H1 (cell line): ENCODE data around the gene DCAF15. TPM values are rescaled to one million over a fixed set of nuclear protein-coding genes. Genes with fewer than 3 reads are reported as not detected.

ENCODE experiments used
- CTCF ChIA-PET: fragments of 300-600 bp; sonication (Branson Sonifier 250); formaldehyde crosslinking; loops from one replicate; lab custom pipeline; 2021; ENCODE audit not compliant: partially characterized antibody; lab: Charles Lee
- POLR2A ChIA-PET: fragments of 300-600 bp; sonication (Branson Sonifier 250); formaldehyde crosslinking; loops from one replicate; lab custom pipeline; 2021; ENCODE audit warnings: inconsistent platforms; ENCODE audit not compliant: partially characterized antibody; lab: Charles Lee
- DNase-seq, 2 experiments: peaks; one replicate each; pipeline versions ENCODE4 v3.0.0 to v3.0.0-alpha.2; 2010 to 2022; ENCODE audit warnings: low spot score in 2 of 2, low read depth in 1 of 2, mixed read lengths in 1 of 2
- FAIRE-seq: peaks from 2 replicates; lab custom pipeline; 2011; peaks lifted over from hg19 to GRCh38; lab: Jason Lieb, UNC
- H2AFZ ChIP-seq: 2 replicates; pipeline ENCODE4 v1.8.1; 2012; ENCODE audit warnings: low read length, inconsistent platforms
- H2AK5ac ChIP-seq: 2 replicates; pipeline ENCODE4 v1.6.1; 2013; ENCODE audit warnings: low read depth, low read length
- H2BK120ac ChIP-seq: replicated peaks from 2 replicates; pipeline ENCODE3; 2013; ENCODE audit warnings: low read depth, low read length, inconsistent platforms
- H2BK12ac ChIP-seq: 2 replicates; pipeline ENCODE4 v1.6.1; 2013; ENCODE audit warnings: low read depth, low read length
- H2BK15ac ChIP-seq: 2 replicates; pipeline ENCODE4 v1.6.1; 2013; ENCODE audit warnings: low read length
- H2BK20ac ChIP-seq: 2 replicates; pipeline ENCODE4 v1.6.1; 2013; ENCODE audit warnings: low read length
- H2BK5ac ChIP-seq: 2 replicates; pipeline ENCODE4 v1.6.1; 2013; ENCODE audit warnings: low read depth, low read length
- H3K14ac ChIP-seq: 2 replicates; pipeline ENCODE4 v1.6.1; 2013; ENCODE audit warnings: inconsistent platforms; ENCODE audit not compliant: insufficient read length
- H3K18ac ChIP-seq: 2 replicates; pipeline ENCODE4 v1.6.1; 2013; ENCODE audit warnings: low read length; ENCODE audit errors: extremely low read depth
- H3K23ac ChIP-seq: 2 replicates; pipeline ENCODE4 v1.6.1; 2013; ENCODE audit warnings: inconsistent platforms; ENCODE audit not compliant: insufficient read length
- H3K23me2 ChIP-seq: 2 replicates; pipeline ENCODE4 v1.6.1; 2013; ENCODE audit warnings: low read depth, low read length
- H3K27ac ChIP-seq: 2 replicates; pipeline ENCODE4 v1.6.1; 2011; ENCODE audit warnings: low read depth, low read length, inconsistent platforms
- H3K27me3 ChIP-seq, 4 experiments: replicated peaks in 1 of 4; 1 replicate in 1 of 4; 2 replicates in 3 of 4; pipeline versions ENCODE4 v1.6.1 to v1.8.1; 2011 to 2013; ENCODE audit warnings: low read length in 3 of 4, mild to moderate bottlenecking in 3 of 4, inconsistent platforms in 2 of 4, mixed read lengths in 2 of 4, moderate library complexity in 1 of 4; ENCODE audit not compliant: control insufficient read depth in 3 of 4, insufficient read depth in 3 of 4; ENCODE audit errors: extremely low read depth in 1 of 4
- H3K36me3 ChIP-seq, 4 experiments: 2 replicates each; pipeline versions ENCODE4 v1.6.1 to v1.8.1; 2011 to 2013; ENCODE audit warnings: mild to moderate bottlenecking in 4 of 4, low read length in 3 of 4, moderate library complexity in 2 of 4, control low read depth in 1 of 4, inconsistent platforms in 1 of 4; ENCODE audit not compliant: insufficient read depth in 4 of 4, control insufficient read depth in 2 of 4
- H3K4ac ChIP-seq: replicated peaks from 2 replicates; pipeline ENCODE3; 2013; ENCODE audit warnings: low read length, low read depth, mixed read lengths, inconsistent platforms; ENCODE audit not compliant: insufficient read length
- H3K4me1 ChIP-seq, 4 experiments: replicated peaks in 1 of 4; 1 replicate in 1 of 4; 2 replicates in 3 of 4; pipeline versions ENCODE4 v1.6.1 to v1.8.1; 2011 to 2013; ENCODE audit warnings: low read length in 3 of 4, inconsistent platforms in 2 of 4, mixed read lengths in 1 of 4; ENCODE audit not compliant: insufficient read depth in 4 of 4, control insufficient read depth in 3 of 4
- H3K4me2 ChIP-seq, 2 experiments: 2 replicates each; pipeline versions ENCODE4 v1.6.1 to v1.8.1; 2011 to 2013; ENCODE audit warnings: low read depth in 2 of 2, low read length in 2 of 2, control low read depth in 1 of 2, inconsistent platforms in 1 of 2, mild to moderate bottlenecking in 1 of 2; ENCODE audit not compliant: insufficient read depth in 1 of 2
- H3K4me3 ChIP-seq, 4 experiments: fragments of 200-600, 300-600 bp in 1 of 4; sonication (generic), shearing (Covaris generic), sonication (Bioruptor Twin) in 1 of 4; 2 replicates each; pipeline versions ENCODE4 v1.5.1 to v1.8.1; 2011 to 2016; ENCODE audit warnings: low read length in 4 of 4, low read depth in 3 of 4, control low read depth in 2 of 4, inconsistent platforms in 2 of 4, mild to moderate bottlenecking in 2 of 4, mixed read lengths in 1 of 4, moderate library complexity in 1 of 4; ENCODE audit not compliant: insufficient read depth in 2 of 4; ENCODE audit errors: extremely low read depth in 1 of 4
- H3K56ac ChIP-seq: replicated peaks from 2 replicates; pipeline ENCODE3; 2013; ENCODE audit warnings: low read depth, mild to moderate bottlenecking, mixed read lengths, low read length, inconsistent platforms; ENCODE audit not compliant: insufficient read length
- H3K79me1 ChIP-seq: 2 replicates; pipeline ENCODE4 v1.6.1; 2013; ENCODE audit warnings: low read depth, low read length, control low read depth
- H3K79me2 ChIP-seq, 2 experiments: 2 replicates each; pipeline versions ENCODE4 v1.6.1 to v1.8.1; 2012 to 2013; ENCODE audit warnings: low read length in 2 of 2, mild to moderate bottlenecking in 2 of 2, inconsistent platforms in 1 of 2; ENCODE audit not compliant: insufficient read depth in 2 of 2, control insufficient read depth in 1 of 2
- H3K9ac ChIP-seq, 4 experiments: replicated peaks in 1 of 4; 1 replicate in 1 of 4; 2 replicates in 3 of 4; pipeline versions ENCODE4 v1.6.1 to v1.8.1; 2011 to 2013; ENCODE audit warnings: low read depth in 3 of 4, low read length in 3 of 4, control low read depth in 2 of 4, mild to moderate bottlenecking in 2 of 4, moderate library complexity in 2 of 4, inconsistent platforms in 1 of 4; ENCODE audit errors: extremely low read depth in 1 of 4
- H3K9me3 ChIP-seq, 2 experiments: 2 replicates each; pipeline versions ENCODE4 v1.6.1 to v1.8.1; 2012 to 2013; ENCODE audit warnings: mild to moderate bottlenecking in 2 of 2, moderate library complexity in 2 of 2, control low read depth in 1 of 2, inconsistent platforms in 1 of 2, low read depth in 1 of 2, low read length in 1 of 2, mixed read lengths in 1 of 2; ENCODE audit not compliant: insufficient read depth in 2 of 2
- H4K20me1 ChIP-seq, 2 experiments: replicated peaks in 1 of 2; 2 replicates each; pipeline versions ENCODE3 to v1.8.1; 2011 to 2013; ENCODE audit warnings: inconsistent platforms in 2 of 2, low read length in 2 of 2, mild to moderate bottlenecking in 1 of 2; ENCODE audit not compliant: insufficient read depth in 2 of 2, control insufficient read depth in 1 of 2
- H4K5ac ChIP-seq: 2 replicates; pipeline ENCODE4 v1.6.1; 2013; ENCODE audit warnings: low read length, low read depth, mixed read lengths, inconsistent platforms; ENCODE audit not compliant: insufficient read length
- H4K8ac ChIP-seq: 2 replicates; pipeline ENCODE4 v1.8.0; 2013; ENCODE audit warnings: mild to moderate bottlenecking, moderate library complexity, low read length, inconsistent platforms; ENCODE audit not compliant: insufficient read depth; ENCODE audit errors: extremely low read depth
- H4K91ac ChIP-seq: replicated peaks from 2 replicates; pipeline ENCODE3; 2013; ENCODE audit warnings: low read length, mixed read lengths, inconsistent platforms; ENCODE audit not compliant: insufficient read length
- CBX5 ChIP-seq: fragments of 300-800, 300-1000 bp; sonication (generic); IDR thresholded peaks from 2 replicates; pipeline ENCODE4 v1.7.1; 2016; ENCODE audit warnings: antibody characterized with exemption, low read length, low read depth
- CHD1 ChIP-seq: IDR thresholded peaks from 2 replicates; pipeline ENCODE4 v1.6.1; 2012; ENCODE audit warnings: low read depth, low read length, improper control_type of control experiment
- E2F6 ChIP-seq: IDR thresholded peaks from 2 replicates; pipeline ENCODE4 v1.6.1; 2012; ENCODE audit warnings: inconsistent platforms
- EP300 ChIP-seq, 2 experiments: IDR thresholded peaks; 1 replicate in 1 of 2; 2 replicates in 1 of 2; pipeline ENCODE4 v1.6.1; 2011 to 2012; ENCODE audit warnings: low read depth in 2 of 2, low read length in 2 of 2, mild to moderate bottlenecking in 2 of 2, borderline replicate concordance in 1 of 2, inconsistent platforms in 1 of 2, moderate library complexity in 1 of 2
- EZH2 ChIP-seq: fragments of 200-600 bp; sonication (generic); IDR thresholded peaks from 2 replicates; pipeline ENCODE4 v1.7.1; 2012; ENCODE audit warnings: low read depth, mild to moderate bottlenecking, moderate library complexity, low read length, inconsistent platforms; ENCODE audit not compliant: severe bottlenecking
- GTF2F1 ChIP-seq: IDR thresholded peaks from 2 replicates; pipeline ENCODE4 v1.6.1; 2012; ENCODE audit warnings: low read depth, low read length, improper control_type of control experiment, borderline replicate concordance
- JUND ChIP-seq: IDR thresholded peaks from 2 replicates; pipeline ENCODE4 v1.6.1; 2011; ENCODE audit warnings: mild to moderate bottlenecking, improper control_type of control experiment, low read length
- PHF8 ChIP-seq: fragments of 200-600 bp; sonication (generic); conservative IDR thresholded peaks from 2 replicates; pipeline ENCODE4 v1.7.1; 2012; ENCODE audit warnings: low read depth, mild to moderate bottlenecking, inconsistent platforms, low read length, moderate library complexity
- POLR2AphosphoS5 ChIP-seq: IDR thresholded peaks from 2 replicates; pipeline ENCODE4 v1.6.1; 2011; ENCODE audit warnings: low read depth, low read length
- RNF2 ChIP-seq: fragments of 200-900, 300-1000 bp; sonication (generic); IDR thresholded peaks from 2 replicates; pipeline ENCODE4 v1.7.1; 2016; ENCODE audit warnings: borderline replicate concordance, low read depth, mild to moderate bottlenecking, antibody characterized with exemption, low read length; ENCODE audit not compliant: poor library complexity, severe bottlenecking; ENCODE audit errors: missing control alignments
- RXRA ChIP-seq: IDR thresholded peaks from 2 replicates; pipeline ENCODE4 v1.6.1; 2011; ENCODE audit warnings: low read depth, mild to moderate bottlenecking, low read length, moderate library complexity; ENCODE audit not compliant: insufficient read depth
- SP4 ChIP-seq: IDR thresholded peaks from 2 replicates; pipeline ENCODE4 v1.6.1; 2012; ENCODE audit warnings: low read length, inconsistent platforms
- TCF12 ChIP-seq: IDR thresholded peaks from 2 replicates; pipeline ENCODE4 v1.6.1; 2011; ENCODE audit warnings: low read depth, mild to moderate bottlenecking, low read length
- WGBS, 2 experiments: shearing (Covaris generic) in 1 of 2; methylation state at CpG; one replicate each; pipeline versions ENCODE4 v1.1.6 to v1.1.7; 2013 to 2015; ENCODE audit warnings: low lambda C conversion rate in 2 of 2, mixed read lengths in 2 of 2, inconsistent platforms in 1 of 2, low coverage in 1 of 2, missing lambda C conversion rate in 1 of 2; ENCODE audit not compliant: insufficient replicate concordance in 2 of 2, insufficient coverage in 1 of 2, insufficient read length in 1 of 2; ENCODE audit errors: extremely low coverage in 1 of 2, missing lambda C conversion rate in 1 of 2; 5-methylcytosine and 5-hydroxymethylcytosine counted together
- polyA plus RNA-seq, 7 experiments: library from polyadenylated mRNA; depleted of rRNA in 3 of 7; stranded (reverse) in 5 of 7; unstranded in 2 of 7; fragments of >200 nt in 5 of 7; fragments of 200-250 nt in 2 of 7; gene quantifications; 1 replicate in 5 of 7; 2 replicates in 1 of 7; 4 replicates in 1 of 7; pipeline versions ENCODE4 v1.2.1 to v1.2.3, GENCODE V29; 2011 to 2013; ENCODE audit warnings: missing spikeins in 2 of 7, mixed read lengths in 2 of 7
- total RNA-seq: library from RNA; stranded (reverse); fragmentation: NEBNext Ultra II Directional; extraction: Animal tissue kit (Norgen Biotek cat#: 25700); gene quantifications from 2 replicates; pipeline ENCODE4 v1.2.1, GENCODE V29; 2021

The DCAF15 gene
- total and polyA plus RNA-seq, 2 of the 8 experiments (the other 6 are each of a cell fraction or from before 2014, with no cell fraction given) = 68.7 to 80.8 TPM

DNA sequence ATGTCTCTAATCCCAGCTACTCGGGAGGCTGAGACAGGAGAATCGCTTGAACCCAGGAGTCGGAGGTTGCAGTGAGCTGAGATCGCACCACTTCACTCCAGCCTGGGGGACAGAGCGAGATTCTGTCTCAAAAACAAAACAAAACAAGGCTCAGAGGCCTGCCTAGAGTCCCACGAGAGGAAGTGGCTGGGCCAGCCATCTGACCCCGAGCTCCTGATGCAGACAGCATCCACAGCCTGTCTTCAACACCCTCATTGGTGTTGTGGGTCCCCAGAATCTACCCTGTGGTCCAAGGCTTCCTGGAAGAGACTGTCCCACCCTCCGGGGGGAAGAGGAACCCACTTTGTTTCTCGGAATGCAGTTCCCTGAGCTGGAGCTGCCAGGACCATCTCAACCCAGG is 29.2 kb downstream of the DCAF15 start:
- Histone ChIP-seq H3K18ac (no peak overlapping the region), H3K56ac (no peak overlapping the region), H3K4ac (no peak overlapping the region), H4K20me1 (no peaks in the 10 kb centered on the region), H3K27ac (no peak overlapping the region), H3K23me2 (no peaks in the 10 kb centered on the region; the same call in 1 of the 2 replicates), H3K23ac (no peak overlapping the region), H2AK5ac (no peak overlapping the region), H3K4me3 (no peak overlapping the region), H3K9ac (no peak overlapping the region), H2BK120ac (no peak overlapping the region), H3K4me1 (peaks cover 0 to 35% (median 29%) of the 10 kb centered on the region in 4 experiments; a peak in 6 of 7 replicates), H4K5ac (no peak overlapping the region), H2BK5ac (no peak overlapping the region), H3K4me2 (no peak overlapping the region), H3K79me1 (no peaks in the 10 kb centered on the region), H2BK20ac (no peak overlapping the region), H3K14ac (no peak overlapping the region), H2BK12ac (no peak overlapping the region), H3K79me2 (no peaks in the 10 kb centered on the region), H3K9me3 (no peaks in the 10 kb centered on the region), H2AFZ (no peak overlapping the region), H2BK15ac (no peak overlapping the region), H4K91ac (no peak overlapping the region), H4K8ac (no peak overlapping the region), H3K27me3 (no peaks in the 10 kb centered on the region), H3K36me3 (0 out of 8 replicates have a peak, but pooled peaks cover 0 to 3% (median 0%) of the 10 kb centered on the region in 4 experiments)
- ChIA-PET CTCF (interaction anchor here (0.9 to 2.4 kb wide), 8 partner anchors 8 to 98 kb away, joined by 3 to 7 read pairs (median 4); partner anchors contain the start of gene IL27RA), POLR2A (interaction anchor here (0.6 to 1.6 kb wide), 4 partner anchors 25 to 40 kb away, joined by 3 to 6 read pairs (median 4); partner anchors contain the start of gene RFX1)
- no peak for FAIRE-seq
- DNase-seq = no peak
- WGBS, 2 experiments = 91% methylated on average over 9 of the region's 9 CpGs; no CpG with 5 or more reads in 1 of the 2 experiments
- TF ChIP-seq JUND (no peak), SP4 (no peak), RNF2 (no peak), E2F6 (no peak), PHF8 (no peak), TCF12 (no peak), GTF2F1 (no peak), EP300 (IDR thresholded peaks at IDR 0.05; ENCODE audit: borderline replicate concordance in 1 of 2, low read depth in 2 of 2, low read length in 2 of 2) (no peak), CHD1 (no peak), CBX5 (no peak), RXRA (no peak), POLR2AphosphoS5 (no peak), EZH2 (no peak)
